IMR-90 (cell line): Measurements from ENCODE around the gene STK33. TPM values are rescaled to one million over a fixed set of nuclear protein-coding genes. Genes with fewer than 3 reads are reported as not detected.

Experiments
- ATAC-seq: fragments of 200-7000 bp; cut with Tn5 transposase; 2 replicates; pipeline ENCODE4 v1.9.1; 2020; ENCODE audit warnings: low read depth, mild to moderate bottlenecking, moderate library complexity
- BruUV-seq: library from RNA; stranded (reverse); fragments of 400-500 nt; replicated peaks from 2 replicates; lab custom pipeline; 2021; lab: Mats Ljungman, UMichigan
- CTCF ChIA-PET: fragments of 300-600 bp; formaldehyde crosslinking; extraction: SDS; loops from one replicate; lab custom pipeline; 2021; ENCODE audit warnings: antibody characterized with exemption; lab: Yijun Ruan, JAX
- POLR2A ChIA-PET: fragments of 300-600 bp; sonication (Branson Sonifier 250); formaldehyde crosslinking; loops from one replicate; lab custom pipeline; 2022; ENCODE audit warnings: antibody characterized with exemption; ENCODE audit not compliant: unreplicated experiment; lab: Charles Lee
- DNase-seq: peaks from one replicate; pipeline ENCODE4 v3.0.0; 2013
- H2AFZ ChIP-seq: replicated peaks from 2 replicates; pipeline ENCODE3; 2013; ENCODE audit warnings: low read length, mild to moderate bottlenecking; ENCODE audit not compliant: poor library complexity
- H2AK5ac ChIP-seq: 2 replicates; pipeline ENCODE4 v1.6.1; 2013; ENCODE audit warnings: low read depth, low read length, inconsistent platforms
- H2AK9ac ChIP-seq: replicated peaks from 2 replicates; pipeline ENCODE3; 2013; ENCODE audit warnings: mild to moderate bottlenecking, low read depth, low read length, moderate library complexity; ENCODE audit not compliant: poor library complexity
- H2BK120ac ChIP-seq: 2 replicates; pipeline ENCODE4 v1.6.1; 2013; ENCODE audit warnings: low read depth, low read length, inconsistent platforms
- H2BK15ac ChIP-seq: 3 replicates; pipeline ENCODE4 v1.6.1; 2013; ENCODE audit warnings: low read depth, low read length, inconsistent platforms
- H2BK20ac ChIP-seq: 2 replicates; pipeline ENCODE4 v1.6.1; 2013; ENCODE audit warnings: low read depth, mild to moderate bottlenecking, inconsistent platforms, low read length, moderate library complexity
- H2BK5ac ChIP-seq: 2 replicates; pipeline ENCODE4 v1.6.1; 2013; ENCODE audit warnings: mild to moderate bottlenecking, low read depth, low read length, inconsistent platforms; ENCODE audit not compliant: poor library complexity, severe bottlenecking
- H3K14ac ChIP-seq: replicated peaks from 2 replicates; pipeline ENCODE4 v1.6.1; 2013; ENCODE audit warnings: low read depth, low read length, inconsistent platforms
- H3K18ac ChIP-seq: 2 replicates; pipeline ENCODE4 v1.6.1; 2013; ENCODE audit warnings: low read depth, low read length, control low read depth
- H3K23ac ChIP-seq: 2 replicates; pipeline ENCODE4 v1.6.1; 2013; ENCODE audit warnings: low read depth, low read length, inconsistent platforms
- H3K27ac ChIP-seq: 2 replicates; pipeline ENCODE4 v1.5.1; 2013; ENCODE audit warnings: mild to moderate bottlenecking, control low read depth, low read length; ENCODE audit not compliant: insufficient read depth
- H3K27me3 ChIP-seq: 2 replicates; pipeline ENCODE4 v1.6.1; 2013; ENCODE audit warnings: low read length; ENCODE audit not compliant: control insufficient read depth, insufficient read depth
- H3K36me3 ChIP-seq: 2 replicates; pipeline ENCODE4 v1.6.1; 2013; ENCODE audit warnings: low read length, mixed read lengths; ENCODE audit not compliant: control insufficient read depth, insufficient read depth
- H3K4ac ChIP-seq: 2 replicates; pipeline ENCODE4 v1.6.1; 2013; ENCODE audit warnings: low read depth, low read length, inconsistent platforms
- H3K4me1 ChIP-seq: 2 replicates; pipeline ENCODE4 v1.6.1; 2013; ENCODE audit warnings: low read length, mixed read lengths; ENCODE audit not compliant: control insufficient read depth, insufficient read depth
- H3K4me2 ChIP-seq: 2 replicates; pipeline ENCODE4 v1.6.1; 2013; ENCODE audit warnings: low read depth, mild to moderate bottlenecking, control low read depth, low read length, moderate library complexity
- H3K4me3 ChIP-seq: 2 replicates; pipeline ENCODE4 v1.5.1; 2013; ENCODE audit warnings: low read depth, mild to moderate bottlenecking, control low read depth, low read length, moderate library complexity; ENCODE audit not compliant: insufficient read depth
- H3K56ac ChIP-seq: 2 replicates; pipeline ENCODE4 v1.6.1; 2013; ENCODE audit warnings: low read length, inconsistent platforms; ENCODE audit not compliant: insufficient read depth; ENCODE audit errors: extremely low read depth
- H3K79me1 ChIP-seq, 2 experiments: 2 replicates each; pipeline ENCODE4 v1.6.1; 2013; ENCODE audit warnings: low read length in 2 of 2, inconsistent platforms in 1 of 2, low read depth in 1 of 2
- H3K9ac ChIP-seq: 2 replicates; pipeline ENCODE4 v1.6.1; 2013; ENCODE audit warnings: low read depth, low read length, control low read depth
- H3K9me1 ChIP-seq: 2 replicates; pipeline ENCODE4 v1.6.1; 2013; ENCODE audit warnings: low read length, inconsistent platforms; ENCODE audit not compliant: insufficient read depth
- H3K9me3 ChIP-seq: 2 replicates; pipeline ENCODE4 v1.6.1; 2013; ENCODE audit warnings: low read length; ENCODE audit not compliant: control insufficient read depth, insufficient read depth
- H4K20me1 ChIP-seq: 2 replicates; pipeline ENCODE4 v1.6.1; 2013; ENCODE audit warnings: low read length, inconsistent platforms; ENCODE audit not compliant: insufficient read depth
- H4K5ac ChIP-seq: 2 replicates; pipeline ENCODE4 v1.6.1; 2013; ENCODE audit warnings: mild to moderate bottlenecking, low read depth, low read length, control low read depth
- H4K8ac ChIP-seq, 2 experiments: 2 replicates each; pipeline ENCODE4 v1.6.1; 2013; ENCODE audit warnings: low read depth in 2 of 2, low read length in 2 of 2, control low read depth in 1 of 2, inconsistent platforms in 1 of 2
- H4K91ac ChIP-seq: 2 replicates; pipeline ENCODE4 v1.6.1; 2013; ENCODE audit warnings: low read depth, low read length, inconsistent platforms; ENCODE audit not compliant: insufficient read depth
- BHLHE40 ChIP-seq: fragments of 150-350 bp; IDR thresholded peaks from 2 replicates; pipeline ENCODE4 v1.6.1; 2016; ENCODE audit warnings: mild to moderate bottlenecking, low read depth, low read length
- MAFK ChIP-seq: IDR thresholded peaks from 2 replicates; pipeline ENCODE4 v1.6.1; 2012; ENCODE audit warnings: low read depth, low read length, improper control_type of control experiment
- MAZ ChIP-seq: IDR thresholded peaks from 2 replicates; pipeline ENCODE4 v1.6.1; 2012; ENCODE audit warnings: low read depth, mild to moderate bottlenecking, low read length, improper control_type of control experiment, moderate library complexity, borderline replicate concordance
- POLR2A ChIP-seq: IDR thresholded peaks from 2 replicates; pipeline ENCODE4 v1.6.1; 2012; ENCODE audit warnings: mild to moderate bottlenecking, low read depth, low read length
- WGBS, 2 experiments: methylation state at CpG; one replicate each; pipeline versions ENCODE4 v1.1.5 to v1.1.7; 2013; ENCODE audit warnings: missing lambda C conversion rate in 2 of 2; ENCODE audit not compliant: insufficient read length in 1 of 2; ENCODE audit errors: extremely low coverage in 2 of 2; 5-methylcytosine and 5-hydroxymethylcytosine counted together
- dilution Hi-C: fragments of 300-500 bp; cut with HindIII; formaldehyde crosslinking; loops from one replicate; pipeline ENCODE4 v1.14.3; 2018; ENCODE audit warnings: low sequenced_read_pairs; ENCODE audit not compliant: unreplicated experiment
- in situ Hi-C: fragments of 300-500 bp; cut with MboI; formaldehyde crosslinking; loops from 3 replicates; pipeline ENCODE4 v1.14.3; 2019; ENCODE audit warnings: low sequenced_read_pairs, inconsistent platforms, mixed read lengths
- intact Hi-C: fragments of 100-400 bp; cut with micrococcal nuclease; formaldehyde crosslinking; loops from 2 replicates; pipeline ENCODE4 v1.10.0; 2022
- polyA plus RNA-seq, 3 experiments: library from polyadenylated mRNA; depleted of rRNA; stranded (reverse); fragments of >200 nt; gene quantifications; 2 replicates each; pipeline ENCODE4 v1.2.3, GENCODE V29; 2012; ENCODE audit warnings: low replicate concordance in 1 of 3
- total RNA-seq: library from RNA; depleted of rRNA; stranded (reverse); fragments of >200 nt; gene quantifications from 2 replicates; pipeline ENCODE4 v1.2.3, GENCODE V29; 2012

STK33 gene
- total and polyA plus RNA-seq, 2 of the 4 experiments (the other 2 are of a cell fraction), result 2.3 to 2.6 TPM

- no peak overlapping the region for H3K9ac ChIP-seq
- no peaks in the 10 kb centered on the region for H3K9me1 ChIP-seq
- no peak overlapping the region for H2BK15ac ChIP-seq
- no peaks in the 10 kb centered on the region for H3K27me3 ChIP-seq
- H3K56ac ChIP-seq, result no peak overlapping the region
- intact Hi-C loops, result no loop called here
- dilution Hi-C loops, result no loop called here
- no CpG with 5 or more reads among the region's 4 CpGs for WGBS, 2 experiments
- ATAC-seq (no peak), DNase-seq (no peak)
- TF ChIP-seq MAZ (no peak), BHLHE40 (no peak), POLR2A (no peak), MAFK (no peak)
- H3K79me1 ChIP-seq, result no peaks in the 10 kb centered on the region
- POLR2A ChIA-PET, result no interaction called here
- no peak overlapping the region for H3K18ac ChIP-seq
- no peak overlapping the region for H2BK120ac ChIP-seq
- no peak overlapping the region for H3K4me2 ChIP-seq
- in situ Hi-C loops, result no loop called here
- no peak overlapping the region for H3K27ac ChIP-seq
- CTCF ChIA-PET, result interaction anchor here (0.6 kb wide), 2 partner anchors 21 to 103 kb away, joined by 3 read pairs; no protein-coding TSS in a partner anchor
- H3K14ac ChIP-seq, result no peak overlapping the region
- no peaks in the 10 kb centered on the region for H3K4me1 ChIP-seq
- H4K8ac ChIP-seq, result no peak overlapping the region
- no peak overlapping the region for H2BK20ac ChIP-seq
- no peak overlapping the region for H3K4ac ChIP-seq
- H3K4me3 ChIP-seq, result no peak overlapping the region
- H3K36me3 ChIP-seq, result no peaks in the 10 kb centered on the region
- H4K91ac ChIP-seq, result no peak overlapping the region
- no peak overlapping the region for H4K5ac ChIP-seq
- no peak overlapping the region for H2BK5ac ChIP-seq
- H2AK9ac ChIP-seq, result no peak overlapping the region
- H2AFZ ChIP-seq, result no peak overlapping the region
- H4K20me1 ChIP-seq, result no peaks in the 10 kb centered on the region
- no TSS peak for BruUV-seq
- H3K9me3 ChIP-seq, result no peaks in the 10 kb centered on the region
- H2AK5ac ChIP-seq, result no peak overlapping the region
- no peak overlapping the region for H3K23ac ChIP-seq
Observed at GRCh38 chr11:8545698-8546366, 48.2 kb downstream of the STK33 start.
